DND-41 (cell line): ENCODE data around the gene FBN1.

Experiments used
- ATAC-seq: fragments of 200-7000 bp; cut with Tn5 transposase; 3 replicates; pipeline ENCODE4 v1.9.1; 2021; ENCODE audit warnings: low read depth; ENCODE audit not compliant: insufficient read depth
- DNase-seq: peaks from one replicate; pipeline ENCODE4 v3.0.0-alpha.2; 2020
- H2AFZ ChIP-seq: 2 replicates; pipeline ENCODE4 v1.6.0; 2012; ENCODE audit warnings: low read depth, low read length
- H3K27ac ChIP-seq: 2 replicates; pipeline ENCODE4 v1.5.1; 2012; ENCODE audit warnings: low read length, inconsistent platforms
- H3K27me3 ChIP-seq: fragments of 200-600 bp; sonication (generic); 2 replicates; pipeline ENCODE4 v1.6.0; 2012; ENCODE audit warnings: low read length, mild to moderate bottlenecking, inconsistent platforms; ENCODE audit not compliant: insufficient read depth, poor library complexity
- H3K36me3 ChIP-seq: 2 replicates; pipeline ENCODE4 v1.5.1; 2012; ENCODE audit warnings: low read length, inconsistent platforms; ENCODE audit not compliant: insufficient read depth
- H3K4me1 ChIP-seq: 2 replicates; pipeline ENCODE4 v1.5.1; 2012; ENCODE audit warnings: mild to moderate bottlenecking, low read length; ENCODE audit not compliant: insufficient read depth
- H3K4me2 ChIP-seq: 2 replicates; pipeline ENCODE4 v1.6.0; 2012; ENCODE audit warnings: mild to moderate bottlenecking, moderate library complexity, low read length, inconsistent platforms; ENCODE audit not compliant: insufficient read depth
- H3K4me3 ChIP-seq, 2 experiments: fragments of 200-600 bp in 1 of 2; shearing (Covaris generic) in 1 of 2; 2 replicates each; pipeline ENCODE4 v1.5.1; 2012 to 2016; ENCODE audit warnings: inconsistent platforms in 2 of 2, low read length in 2 of 2, mild to moderate bottlenecking in 2 of 2, low read depth in 1 of 2, moderate library complexity in 1 of 2
- H3K79me2 ChIP-seq: 2 replicates; pipeline ENCODE4 v1.6.0; 2012; ENCODE audit warnings: low read length, inconsistent platforms; ENCODE audit not compliant: insufficient read depth
- H3K9ac ChIP-seq: 2 replicates; pipeline ENCODE4 v1.6.0; 2012; ENCODE audit warnings: low read depth, mild to moderate bottlenecking, inconsistent platforms, low read length, moderate library complexity
- H3K9me3 ChIP-seq: 2 replicates; pipeline ENCODE4 v1.5.1; 2012; ENCODE audit warnings: low read length, moderate library complexity, mild to moderate bottlenecking, inconsistent platforms; ENCODE audit not compliant: insufficient read depth, severe bottlenecking
- H4K20me1 ChIP-seq: 2 replicates; pipeline ENCODE4 v1.6.0; 2012; ENCODE audit warnings: low read length; ENCODE audit not compliant: insufficient read depth
- EZH2 ChIP-seq: IDR thresholded peaks from 3 replicates; pipeline ENCODE4 v1.6.1; 2012; ENCODE audit warnings: borderline replicate concordance, low read depth, mild to moderate bottlenecking, moderate library complexity, low read length, inconsistent platforms; ENCODE audit not compliant: severe bottlenecking
- TF ChIP-seq, protein P1 (sequence below): IDR thresholded peaks from 2 replicates; pipeline ENCODE4 v1.5.1; 2012; ENCODE audit warnings: borderline replicate concordance, low read length, moderate library complexity, mild to moderate bottlenecking; ENCODE audit not compliant: poor library complexity, severe bottlenecking; ENCODE audit errors: extremely low read depth

Gene FBN1

DNA sequence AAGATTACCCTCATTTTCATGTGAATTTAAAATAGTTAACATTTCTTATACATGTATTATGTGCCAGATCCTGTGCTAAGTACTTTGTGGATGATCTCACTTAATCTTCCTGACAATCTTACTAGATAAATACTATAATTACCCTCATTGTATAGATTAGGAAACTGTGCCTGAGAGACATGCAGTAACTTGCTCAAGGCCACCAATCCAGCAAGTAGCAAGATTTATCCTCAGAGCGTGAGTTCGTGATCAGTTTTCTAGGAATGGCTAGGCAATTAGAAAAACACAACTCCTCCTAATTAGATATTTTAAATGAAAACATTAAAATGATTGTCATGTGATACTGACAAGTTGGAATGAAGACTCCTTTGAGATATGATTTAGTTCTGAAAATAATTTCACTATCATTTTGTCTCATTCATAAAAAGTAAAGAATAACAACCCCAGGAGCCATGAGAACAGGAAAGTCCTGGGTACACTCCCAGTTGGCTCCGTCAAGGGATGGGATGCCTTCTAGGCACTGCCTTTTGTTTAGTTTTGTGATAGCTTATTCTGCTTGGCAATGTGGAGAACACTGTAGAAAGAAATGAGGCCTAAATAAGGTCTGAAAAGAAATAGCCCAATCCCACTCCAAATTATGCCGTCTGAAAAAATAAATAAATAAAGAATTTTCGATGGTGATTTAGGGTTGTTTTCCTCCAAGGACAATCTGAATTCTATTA lies 61.3 kb downstream of the FBN1 start:
- ATAC-seq, result no peak
- Histone ChIP-seq H3K27me3 (no peaks in the 10 kb centered on the region), H3K4me2 (no peak overlapping the region), H3K9ac (no peak overlapping the region), H3K9me3 (no peaks in the 10 kb centered on the region), H2AFZ (no peak overlapping the region), H4K20me1 (no peaks in the 10 kb centered on the region), H3K4me3 (no peak overlapping the region), H3K79me2 (no peaks in the 10 kb centered on the region), H3K4me1 (no peaks in the 10 kb centered on the region), H3K36me3 (no peaks in the 10 kb centered on the region), H3K27ac (no peak overlapping the region)
- TF ChIP-seq EZH2, result no peak
- TF ChIP-seq, protein P1, sequence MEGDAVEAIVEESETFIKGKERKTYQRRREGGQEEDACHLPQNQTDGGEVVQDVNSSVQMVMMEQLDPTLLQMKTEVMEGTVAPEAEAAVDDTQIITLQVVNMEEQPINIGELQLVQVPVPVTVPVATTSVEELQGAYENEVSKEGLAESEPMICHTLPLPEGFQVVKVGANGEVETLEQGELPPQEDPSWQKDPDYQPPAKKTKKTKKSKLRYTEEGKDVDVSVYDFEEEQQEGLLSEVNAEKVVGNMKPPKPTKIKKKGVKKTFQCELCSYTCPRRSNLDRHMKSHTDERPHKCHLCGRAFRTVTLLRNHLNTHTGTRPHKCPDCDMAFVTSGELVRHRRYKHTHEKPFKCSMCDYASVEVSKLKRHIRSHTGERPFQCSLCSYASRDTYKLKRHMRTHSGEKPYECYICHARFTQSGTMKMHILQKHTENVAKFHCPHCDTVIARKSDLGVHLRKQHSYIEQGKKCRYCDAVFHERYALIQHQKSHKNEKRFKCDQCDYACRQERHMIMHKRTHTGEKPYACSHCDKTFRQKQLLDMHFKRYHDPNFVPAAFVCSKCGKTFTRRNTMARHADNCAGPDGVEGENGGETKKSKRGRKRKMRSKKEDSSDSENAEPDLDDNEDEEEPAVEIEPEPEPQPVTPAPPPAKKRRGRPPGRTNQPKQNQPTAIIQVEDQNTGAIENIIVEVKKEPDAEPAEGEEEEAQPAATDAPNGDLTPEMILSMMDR, result no peak
- DNase-seq, result no peak

DNA sequence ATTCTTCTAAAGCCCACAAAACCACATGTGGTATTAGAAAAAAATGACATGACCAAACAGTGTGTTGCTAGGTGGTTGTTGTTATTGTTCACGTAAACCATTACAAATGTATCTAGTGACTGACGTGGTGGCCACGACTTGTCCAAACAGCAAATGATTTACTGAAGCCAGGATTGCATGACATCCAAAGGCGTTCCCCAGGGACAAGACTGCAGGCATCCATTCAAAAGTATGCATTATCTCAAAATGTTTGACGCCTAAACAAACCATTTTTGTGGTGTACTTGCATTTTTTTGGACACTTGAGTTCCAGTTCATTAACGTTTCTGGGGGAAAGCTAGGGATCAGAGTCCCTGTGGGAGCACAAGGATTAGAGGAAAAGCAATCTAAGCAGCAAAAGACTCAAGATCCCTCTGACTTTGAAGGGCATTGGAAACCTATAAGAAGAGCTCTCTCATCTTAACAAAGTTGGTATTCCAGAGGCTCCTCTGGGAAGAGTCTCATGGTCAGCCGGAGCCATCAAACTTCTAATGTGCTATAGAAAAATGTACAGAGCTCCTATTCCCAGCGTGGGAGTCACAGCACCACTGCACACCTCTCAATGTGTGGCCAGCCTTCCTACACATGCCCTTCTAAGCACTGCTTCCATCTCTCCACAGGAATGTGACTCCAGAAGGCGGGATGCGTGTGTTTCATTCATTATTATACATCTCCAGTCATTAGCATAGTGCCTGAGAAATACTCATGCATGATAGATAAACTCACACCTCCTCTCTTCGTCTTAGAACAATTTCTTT lies 62.9 kb downstream of the FBN1 start:
- Histone ChIP-seq H3K27me3 (no peaks in the 10 kb centered on the region), H2AFZ (no peak overlapping the region), H3K79me2 (no peaks in the 10 kb centered on the region), H3K4me2 (no peak overlapping the region), H3K36me3 (no peaks in the 10 kb centered on the region), H3K27ac (no peak overlapping the region), H3K9me3 (no peaks in the 10 kb centered on the region), H3K4me3 (no peak overlapping the region), H3K4me1 (no peaks in the 10 kb centered on the region), H3K9ac (no peak overlapping the region), H4K20me1 (no peaks in the 10 kb centered on the region)
- ATAC-seq, result no peak
- DNase-seq, result no peak
- no peak for TF ChIP-seq EZH2
- TF ChIP-seq, protein P1, result no peak

DNA sequence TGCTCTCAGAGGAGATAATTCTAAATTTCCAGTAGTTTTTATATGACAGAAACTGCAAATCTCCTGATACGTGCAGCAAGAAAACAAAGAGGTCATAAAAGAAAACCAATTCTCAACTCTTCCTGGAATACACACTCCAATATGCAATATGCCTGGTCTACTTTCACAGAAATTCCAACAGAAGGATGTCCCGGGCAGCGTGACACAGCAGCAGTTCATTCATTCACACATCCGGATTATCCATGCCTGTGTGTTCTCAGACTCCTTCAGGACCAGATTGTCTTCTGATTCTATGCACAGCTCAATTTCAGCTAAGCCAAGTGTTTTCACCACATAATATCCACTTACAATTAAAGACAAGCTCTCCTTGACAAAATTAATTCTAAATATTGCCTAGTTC lies 64.3 kb downstream of the FBN1 start:
- ATAC-seq (no peak), DNase-seq (no peak)
- H4K20me1 ChIP-seq, result no peaks in the 10 kb centered on the region
- no peak overlapping the region for H3K4me3 ChIP-seq
- H3K4me1 ChIP-seq, result no peaks in the 10 kb centered on the region
- no peak for TF ChIP-seq EZH2
- TF ChIP-seq, protein P1, result no peak
- H3K9ac ChIP-seq, result no peak overlapping the region
- H3K27ac ChIP-seq, result no peak overlapping the region
- no peak overlapping the region for H2AFZ ChIP-seq
- H3K36me3 ChIP-seq, result no peaks in the 10 kb centered on the region
- H3K4me2 ChIP-seq, result no peak overlapping the region
- H3K9me3 ChIP-seq, result no peaks in the 10 kb centered on the region
- H3K27me3 ChIP-seq, result no peaks in the 10 kb centered on the region
- no peaks in the 10 kb centered on the region for H3K79me2 ChIP-seq
